NAMALWA (cell line): ENCODE measurements around the gene SNX5.

Source experiments
- DNase-seq: peaks from one replicate; pipeline ENCODE4 v3.0.0-alpha.2; 2015; ENCODE audit warnings: low spot score

Gene SNX5

DNA sequence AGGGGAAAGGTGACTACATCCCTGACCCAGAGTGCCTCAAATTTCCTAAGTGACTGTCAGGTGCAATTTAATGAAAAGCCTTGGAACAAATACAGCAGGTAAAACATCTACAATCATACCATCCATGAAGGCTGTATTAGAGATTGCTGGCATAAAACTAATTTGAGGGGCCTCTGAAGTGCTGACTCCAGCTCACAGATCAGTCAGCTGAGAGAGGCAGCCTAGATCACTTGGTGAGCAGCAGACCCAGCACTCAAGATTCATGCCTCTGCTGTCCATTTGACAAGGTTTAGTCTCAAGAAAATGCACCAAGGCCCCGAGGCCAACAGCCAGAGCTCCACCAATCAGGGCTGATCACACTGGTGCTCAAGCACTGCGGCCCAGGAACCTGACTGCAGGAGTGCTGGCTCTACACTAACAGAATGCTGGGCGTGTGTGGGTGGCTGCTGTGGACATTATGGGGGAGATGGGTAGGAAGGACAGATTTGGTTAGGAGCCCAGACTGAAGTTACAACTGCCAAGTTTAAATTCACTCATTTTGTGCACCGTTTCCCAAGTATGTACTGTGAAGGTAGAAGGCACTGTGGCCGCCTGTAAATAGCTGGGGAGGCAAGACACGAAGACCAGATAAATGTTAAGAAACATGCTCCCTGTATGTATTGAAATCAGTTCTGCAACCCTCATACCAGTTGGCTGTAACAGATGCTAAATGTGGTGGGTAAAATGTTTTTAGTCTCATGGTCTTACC, 28.2 kb downstream of the SNX5 start:
- peak; percentile 52 for DNase-seq

DNA sequence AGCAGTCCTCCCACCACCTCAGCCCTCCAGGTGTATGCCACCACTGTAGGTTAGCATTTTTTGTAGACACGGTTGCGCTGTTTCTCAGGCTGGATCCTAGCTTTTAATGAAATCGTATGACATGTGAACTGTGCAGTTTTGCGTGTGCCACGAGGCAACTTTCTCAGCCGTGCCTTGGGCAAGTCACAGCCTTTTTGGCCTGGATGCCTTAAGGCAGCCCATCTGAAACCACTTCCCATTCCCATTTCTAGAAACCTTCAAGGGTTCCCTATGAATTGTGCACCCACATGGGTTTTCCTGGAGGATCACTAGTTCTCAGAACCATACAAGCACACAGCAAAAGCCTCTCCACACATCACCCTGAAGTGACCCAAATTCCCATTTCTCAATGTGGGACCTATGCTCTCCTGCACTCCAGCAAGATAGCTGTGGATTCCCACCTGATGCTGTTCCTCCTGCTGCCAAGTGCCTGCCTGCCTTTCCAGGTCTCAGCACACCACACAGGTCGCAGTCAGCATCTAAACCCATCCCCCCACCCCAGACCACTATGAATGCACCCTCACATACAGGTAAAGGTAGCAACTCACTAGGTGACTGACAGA, 28.9 kb downstream of the SNX5 start:
- peak; percentile 50 for DNase-seq

DNA sequence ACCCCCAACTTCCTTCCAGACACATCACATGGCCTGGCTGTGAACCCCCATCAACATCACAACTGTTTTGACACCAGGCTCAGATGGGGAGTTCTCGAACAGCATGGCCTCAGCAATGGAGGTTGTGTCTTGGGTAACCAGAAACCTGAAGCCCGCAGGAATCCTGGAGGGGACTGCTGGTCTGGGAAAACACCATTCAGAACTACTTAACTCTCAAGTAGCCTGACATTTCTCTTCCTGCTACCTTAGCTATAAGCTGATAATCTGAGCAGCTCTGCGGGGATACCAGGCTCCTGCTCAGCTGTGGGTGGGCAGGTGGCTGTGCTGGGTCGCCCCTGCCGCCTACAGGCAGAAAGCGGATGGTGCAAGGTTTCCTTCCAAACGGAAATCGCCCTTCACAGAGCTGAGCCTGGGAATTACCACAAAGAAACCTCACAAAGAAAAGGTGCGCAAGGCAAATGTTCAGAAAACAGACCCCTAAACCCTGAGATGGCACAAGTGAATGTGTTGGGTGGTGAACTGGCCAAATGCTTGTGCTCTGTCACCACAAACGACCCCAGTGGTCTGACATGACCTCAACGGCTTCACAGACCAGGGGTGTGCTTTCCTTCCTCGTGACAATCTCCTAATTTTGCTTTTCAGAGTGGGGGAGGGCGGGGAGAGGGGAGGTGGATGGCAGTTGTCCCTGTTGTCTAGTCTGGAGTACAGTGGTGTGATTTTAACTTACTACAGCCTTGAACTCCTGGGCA, 29.5 kb downstream of the SNX5 start:
- DNase-seq: peak; percentile 83

DNA sequence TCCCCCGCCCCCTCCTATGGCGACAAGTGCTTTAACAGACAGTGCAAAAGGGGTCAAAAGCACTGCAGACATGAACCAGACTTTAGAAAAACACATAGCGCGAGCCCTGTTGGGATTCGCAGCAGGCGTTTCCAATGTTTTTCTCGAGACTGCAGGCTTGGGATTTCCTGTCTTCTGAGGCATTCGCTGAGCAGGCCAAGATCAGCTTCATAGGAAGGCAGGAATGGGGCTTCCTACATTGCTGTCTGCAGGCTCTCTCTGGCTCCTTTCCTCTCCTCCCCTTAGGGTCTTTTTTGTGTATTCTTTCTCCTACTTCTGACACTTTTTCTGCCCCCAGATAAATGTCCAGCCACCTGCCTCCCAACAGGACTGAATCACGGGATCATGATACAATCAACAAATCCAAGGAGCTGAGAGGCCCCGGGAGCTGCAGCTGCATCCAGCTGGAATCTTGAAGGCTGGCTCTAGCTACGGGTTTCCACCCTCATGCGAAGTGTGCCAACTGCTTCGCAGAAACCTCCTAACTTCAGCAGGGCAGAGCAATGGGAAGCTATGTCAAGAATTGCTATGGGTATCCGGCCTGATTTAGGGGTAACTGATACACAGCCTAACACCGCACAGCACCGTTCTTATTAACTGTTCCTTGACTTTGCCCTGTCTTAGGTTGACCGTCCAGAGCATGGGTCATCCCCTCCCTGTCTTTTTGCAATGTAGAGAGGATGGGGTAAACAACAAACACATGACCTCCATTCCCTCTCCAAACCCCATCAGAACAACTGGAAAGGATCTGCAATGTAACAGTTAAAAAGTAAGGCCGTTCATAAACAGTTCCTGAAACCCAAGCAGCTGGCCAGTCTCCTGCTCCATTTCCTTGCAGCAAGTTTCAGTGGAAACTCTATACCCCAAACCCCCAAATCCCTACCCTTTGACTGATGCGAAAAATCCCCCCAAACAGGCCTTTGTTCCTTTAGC, 31.5 kb downstream of the SNX5 start:
- no peak for DNase-seq

DNA sequence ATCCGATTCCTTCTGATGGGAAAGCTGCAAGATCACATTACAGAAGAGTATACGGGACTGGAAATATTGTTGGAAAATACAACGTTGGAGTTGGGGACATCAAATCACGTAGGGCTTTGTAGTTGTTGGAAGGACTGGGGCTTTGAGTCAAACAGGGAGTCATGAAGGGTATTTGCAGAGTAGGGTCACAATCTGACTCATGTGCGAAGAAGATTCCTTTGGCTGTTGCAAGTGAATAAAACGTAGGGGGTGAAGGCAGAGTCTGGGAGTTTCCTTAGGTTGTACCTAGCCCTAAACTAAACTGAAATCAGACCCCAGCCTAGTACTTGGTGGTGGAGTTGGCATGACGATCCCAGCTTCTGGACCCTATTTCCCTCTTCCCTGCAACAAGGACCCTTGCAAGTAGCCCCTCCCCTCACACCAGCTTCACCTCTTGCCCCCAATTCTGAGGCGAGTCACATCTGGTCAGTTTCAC, 32.3 kb downstream of the SNX5 start:
- DNase-seq: no peak

DNA sequence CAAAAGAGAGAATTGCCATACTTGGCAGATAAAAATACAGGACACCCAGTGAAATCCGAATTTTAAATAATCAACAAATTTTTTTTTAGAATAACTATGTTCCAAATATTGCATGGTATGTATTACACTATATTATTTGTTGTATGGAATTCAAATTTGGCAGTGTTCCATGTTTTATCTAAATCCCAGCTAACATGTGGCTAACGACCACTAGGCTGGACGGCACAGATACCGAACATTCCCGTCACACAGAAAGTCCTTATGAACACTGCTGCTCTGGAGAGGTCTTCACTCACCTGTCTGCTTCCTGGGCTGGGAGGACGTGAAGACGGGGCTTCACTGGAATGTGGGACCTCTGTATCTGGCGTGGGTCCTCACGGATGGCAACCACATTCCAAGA, 32.8 kb downstream of the SNX5 start:
- DNase-seq: no peak

DNA sequence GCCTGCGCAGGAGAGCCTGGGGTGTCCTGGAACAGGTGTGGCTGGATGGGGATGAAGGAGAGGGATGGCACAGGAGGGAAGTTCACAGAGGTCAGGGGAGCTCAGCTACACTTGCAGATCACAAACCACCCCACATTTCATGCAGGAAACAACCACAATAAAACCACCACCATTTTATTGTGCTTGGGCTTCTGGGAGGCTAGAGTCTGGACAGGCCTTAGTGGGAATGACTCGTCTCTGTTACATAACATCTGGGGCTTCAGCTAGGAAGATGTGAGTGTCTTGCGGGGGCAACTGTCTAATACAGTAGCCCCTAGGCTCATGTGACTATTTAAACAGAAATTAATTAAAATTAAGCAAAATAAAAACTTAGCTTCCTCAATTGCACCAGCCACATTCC, 33.4 kb downstream of the SNX5 start:
- DNase-seq: no peak

DNA sequence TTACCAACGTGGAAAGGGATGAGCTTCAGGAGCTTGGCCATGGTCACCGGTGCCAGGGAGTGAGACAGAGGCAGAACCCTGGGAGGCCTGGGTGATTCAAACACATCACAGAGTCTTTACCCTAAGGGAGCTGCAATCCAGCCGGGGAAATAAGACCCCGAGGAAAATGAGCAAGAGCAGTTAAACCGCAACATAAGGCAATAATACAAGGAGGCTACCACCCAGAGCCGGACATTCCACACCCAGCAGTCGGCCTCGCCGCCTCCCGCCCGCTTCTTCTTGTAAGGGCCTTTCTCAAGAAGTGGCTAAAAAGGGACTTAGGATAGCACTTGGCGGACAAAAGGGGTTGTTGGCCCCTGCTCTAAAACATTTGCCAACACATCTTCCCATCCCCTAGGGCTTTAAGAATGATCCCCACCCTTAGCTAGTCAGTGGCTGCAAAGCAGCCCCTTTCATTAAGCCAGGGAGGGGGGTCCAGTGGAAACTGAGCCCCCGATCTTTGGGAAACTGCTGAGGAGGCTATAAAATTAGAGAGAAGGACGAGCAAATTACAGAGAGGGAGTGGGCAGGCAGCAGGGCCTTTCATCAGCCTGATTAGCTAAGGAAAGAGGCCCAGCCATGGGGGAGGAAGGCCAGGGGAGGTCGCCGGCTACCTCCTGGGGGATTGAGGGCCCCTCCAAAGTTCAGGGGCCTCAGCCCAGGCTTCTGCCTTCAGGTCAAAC, 34.3 kb downstream of the SNX5 start:
- no peak for DNase-seq

DNA sequence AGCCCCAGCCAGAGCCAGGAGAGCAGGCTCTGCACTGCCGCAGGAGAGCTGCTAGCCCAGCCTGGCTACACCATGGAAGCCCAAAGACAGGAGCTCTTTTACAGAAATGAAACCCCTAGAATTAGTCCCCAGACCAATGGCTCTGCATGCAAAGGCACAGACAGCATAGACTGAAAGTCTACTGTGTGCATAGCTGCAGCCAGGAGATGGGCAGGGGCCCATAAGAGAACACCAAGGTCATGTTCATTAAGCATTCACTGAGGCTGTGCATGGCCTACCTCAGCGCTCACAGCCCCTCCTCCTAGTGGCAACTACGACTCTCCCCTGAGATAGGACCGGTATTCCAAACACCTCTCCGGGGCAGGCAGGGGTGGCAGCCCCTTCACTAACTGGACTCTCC, 34.9 kb downstream of the SNX5 start:
- DNase-seq: no peak

DNA sequence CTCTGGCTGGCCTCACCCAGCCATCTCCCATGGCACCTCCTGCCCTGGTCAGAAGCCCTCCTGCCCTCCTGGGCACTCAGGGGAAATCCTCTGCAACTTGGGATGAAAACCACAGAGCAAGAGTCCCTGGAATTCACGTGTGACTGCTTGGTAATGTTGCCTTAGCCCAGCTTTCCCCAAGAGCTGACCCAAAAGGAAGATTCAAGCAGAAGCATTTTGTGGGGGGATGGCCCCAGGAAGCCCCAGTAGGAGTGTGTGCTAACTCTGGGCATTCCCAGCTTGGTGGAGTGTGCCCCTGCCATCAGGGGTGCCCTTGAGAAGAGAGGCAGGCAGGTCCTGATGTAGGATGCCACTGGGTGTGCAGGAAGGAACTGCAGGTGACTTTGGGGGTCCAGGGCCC, 35.5 kb downstream of the SNX5 start:
- DNase-seq: no peak

DNA sequence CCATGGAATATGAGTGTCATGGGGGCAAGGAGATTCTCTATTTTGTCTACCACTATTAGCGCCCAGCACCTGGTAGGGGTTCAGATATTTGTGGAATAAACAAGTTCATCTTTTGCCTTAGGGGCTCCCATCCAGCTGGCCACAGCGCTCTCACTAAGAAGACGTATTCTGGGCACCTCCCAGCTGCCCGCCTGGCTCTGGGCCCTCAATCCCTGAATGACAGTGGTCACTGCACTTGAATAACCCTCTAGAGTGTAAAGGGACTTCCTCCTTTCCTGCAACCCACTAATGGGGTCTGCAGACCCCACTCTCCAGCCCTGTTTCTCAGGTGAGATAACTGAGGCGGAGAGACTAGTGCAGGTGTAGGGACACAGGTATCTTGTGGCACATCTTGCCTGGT, 36.2 kb downstream of the SNX5 start:
- no peak for DNase-seq

DNA sequence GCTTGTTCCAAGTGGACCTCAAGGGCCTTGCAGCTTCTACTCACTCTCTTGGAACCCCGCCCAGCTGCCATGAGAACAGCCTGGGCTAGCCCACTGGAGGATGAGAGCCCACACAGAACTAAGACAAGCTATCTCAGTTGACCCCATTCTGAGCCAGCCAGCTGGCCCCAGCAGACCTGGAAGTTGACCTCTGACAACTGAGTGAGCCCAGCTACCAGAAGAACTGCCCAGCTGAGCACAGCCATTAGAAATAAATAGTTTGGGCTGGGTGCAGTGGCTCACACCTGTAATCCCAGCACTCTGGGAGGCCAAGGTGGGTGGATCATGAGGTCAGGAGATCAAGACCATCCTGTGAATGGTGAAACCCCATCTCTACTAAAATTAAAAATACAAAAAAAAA, 37.1 kb downstream of the SNX5 start:
- DNase-seq: no peak

DNA sequence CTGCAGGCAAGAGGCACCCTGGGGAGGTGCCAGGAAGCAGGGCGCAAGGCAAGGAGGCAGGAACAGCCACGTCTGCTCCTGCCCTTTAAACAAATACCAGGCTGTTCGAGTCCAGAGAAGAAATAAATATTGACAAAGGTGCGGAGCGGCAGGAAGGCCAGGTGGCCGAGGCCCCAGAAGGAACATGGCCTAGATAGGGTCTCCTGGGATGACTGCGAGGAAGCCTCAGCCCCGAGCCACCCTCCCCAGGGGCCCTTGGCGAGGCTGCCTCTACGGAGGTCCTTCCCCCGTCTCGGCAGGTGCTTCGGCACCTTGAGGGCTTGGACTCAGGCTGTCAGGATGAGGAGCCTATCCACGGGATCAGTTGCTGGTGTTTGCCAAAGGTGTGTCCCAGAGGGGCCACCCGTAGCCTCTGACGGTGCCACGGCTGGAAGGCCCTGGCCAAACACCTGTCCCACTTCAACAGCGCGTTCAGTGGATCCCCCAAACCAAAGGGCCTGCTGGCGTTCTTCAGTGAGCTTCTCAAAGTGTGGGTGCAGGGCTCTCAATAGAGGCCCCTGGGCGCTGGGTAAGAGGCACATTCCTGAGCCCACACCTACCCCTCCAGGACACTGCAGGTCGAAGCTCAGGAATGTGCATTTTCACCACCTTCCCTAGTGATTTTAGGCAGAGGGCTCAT, 39.8 kb downstream of the SNX5 start:
- DNase-seq: no peak

DNA sequence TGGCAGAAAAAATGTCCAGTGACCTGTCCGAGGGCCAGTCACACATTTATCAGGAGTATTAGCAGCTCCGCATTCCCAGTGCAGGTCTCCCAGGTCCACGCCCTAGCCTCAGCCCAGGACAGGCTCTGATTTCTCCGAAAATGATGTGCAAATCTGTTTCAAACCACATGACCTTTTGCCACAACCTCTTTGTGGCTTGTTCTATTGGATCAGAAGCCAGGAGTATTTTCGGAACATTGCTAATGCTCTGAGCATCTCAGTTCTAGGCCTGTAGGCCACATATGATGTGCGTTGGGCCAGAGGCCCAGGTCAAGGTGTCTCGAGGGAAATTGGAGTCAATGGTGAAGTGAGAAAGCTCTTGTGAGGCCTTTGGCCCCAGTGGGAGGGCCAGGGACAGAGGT, 40.4 kb downstream of the SNX5 start:
- no peak for DNase-seq

DNA sequence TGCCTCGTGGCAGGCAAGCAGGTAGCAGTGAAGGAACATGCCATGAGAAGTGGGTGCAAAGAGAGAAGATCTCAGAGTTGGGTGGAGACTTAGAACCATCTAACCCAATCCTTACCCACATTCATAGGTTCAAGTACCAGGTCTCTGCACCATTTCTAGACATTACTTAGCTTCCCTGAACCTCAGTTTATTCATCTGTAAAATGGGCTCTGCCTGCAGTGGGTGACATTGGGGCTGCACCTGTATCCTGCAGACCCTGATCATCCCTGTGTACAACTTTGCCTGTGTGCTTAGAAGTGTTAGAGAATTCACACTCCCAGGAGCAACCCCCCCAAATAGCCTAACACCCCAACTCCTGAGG, 42.7 kb downstream of the SNX5 start:
- no peak for DNase-seq

DNA sequence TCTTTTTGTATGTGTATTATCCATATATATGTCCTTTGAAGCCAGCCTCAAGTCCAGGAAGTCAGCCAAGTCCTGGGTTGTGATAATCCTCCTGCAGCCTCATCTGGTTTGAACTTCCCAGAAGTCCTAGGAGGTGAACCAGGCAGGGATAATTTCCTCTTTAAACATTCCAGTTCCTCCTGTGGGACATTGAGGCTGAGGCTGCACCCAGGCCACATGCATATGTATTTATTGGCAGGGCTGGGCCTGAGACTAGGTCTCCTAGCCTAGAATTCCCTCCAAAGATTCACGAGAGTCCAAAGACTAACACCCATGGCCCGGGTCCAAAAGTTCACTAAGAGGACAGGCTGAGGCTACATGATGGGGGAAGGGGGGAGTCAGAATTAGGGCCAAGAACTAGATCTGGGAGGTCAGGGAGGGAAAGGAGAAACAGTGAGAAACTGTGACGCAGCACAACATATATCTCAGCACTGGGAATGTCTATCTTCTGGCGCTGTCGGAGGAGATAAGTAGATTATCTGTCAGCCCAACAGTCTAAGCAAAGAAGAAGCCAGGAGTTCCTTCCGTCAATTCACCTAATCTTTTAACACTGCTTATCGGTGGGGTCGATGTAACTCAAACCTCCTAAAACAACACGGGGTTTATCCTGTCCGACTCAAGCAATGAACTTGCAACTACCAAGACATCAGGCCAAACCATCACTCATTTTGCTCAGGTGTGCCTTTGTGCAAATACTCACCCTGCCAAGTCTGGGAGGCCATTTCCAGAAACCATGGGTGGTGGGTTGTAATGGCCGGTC, 43.3 kb downstream of the SNX5 start:
- DNase-seq: no peak

DNA sequence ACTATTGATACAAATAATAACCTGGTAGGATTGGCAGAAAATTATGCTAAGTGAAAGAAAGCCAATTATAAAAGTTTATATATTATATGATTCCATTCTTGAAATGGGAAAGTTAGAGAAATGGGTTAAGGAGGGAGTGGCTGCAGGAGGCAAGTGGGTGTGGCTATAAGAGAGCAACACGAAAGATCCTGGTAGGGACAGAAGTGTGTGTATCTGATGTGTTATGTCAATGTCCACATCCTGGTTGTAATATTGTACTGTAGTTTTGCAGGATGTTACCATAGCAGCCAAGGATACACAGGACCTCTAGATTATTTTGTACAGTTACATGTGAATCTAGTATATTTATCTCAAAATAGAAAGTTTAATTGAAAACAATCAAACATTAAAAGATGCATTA, 46.8 kb downstream of the SNX5 start:
- DNase-seq: no peak

DNA sequence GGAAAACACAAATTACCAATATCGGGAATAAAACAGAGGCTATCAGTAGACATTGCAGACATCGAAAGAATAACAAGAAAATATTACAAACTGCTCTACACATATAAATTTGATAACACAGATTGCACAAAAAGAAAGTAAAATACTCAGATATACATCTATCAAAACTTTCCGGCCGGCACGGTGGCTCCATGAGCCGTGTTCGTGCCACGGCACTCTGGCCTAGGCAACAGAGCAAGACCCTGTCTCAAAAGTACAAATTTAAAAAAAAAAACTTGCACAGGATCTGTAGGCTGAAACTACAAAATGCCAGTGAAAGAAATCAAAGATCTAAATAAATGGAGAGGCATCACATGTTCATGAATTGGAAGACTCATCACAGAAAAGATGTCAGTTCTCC, 49.4 kb downstream of the SNX5 start:
- no peak for DNase-seq

DNA sequence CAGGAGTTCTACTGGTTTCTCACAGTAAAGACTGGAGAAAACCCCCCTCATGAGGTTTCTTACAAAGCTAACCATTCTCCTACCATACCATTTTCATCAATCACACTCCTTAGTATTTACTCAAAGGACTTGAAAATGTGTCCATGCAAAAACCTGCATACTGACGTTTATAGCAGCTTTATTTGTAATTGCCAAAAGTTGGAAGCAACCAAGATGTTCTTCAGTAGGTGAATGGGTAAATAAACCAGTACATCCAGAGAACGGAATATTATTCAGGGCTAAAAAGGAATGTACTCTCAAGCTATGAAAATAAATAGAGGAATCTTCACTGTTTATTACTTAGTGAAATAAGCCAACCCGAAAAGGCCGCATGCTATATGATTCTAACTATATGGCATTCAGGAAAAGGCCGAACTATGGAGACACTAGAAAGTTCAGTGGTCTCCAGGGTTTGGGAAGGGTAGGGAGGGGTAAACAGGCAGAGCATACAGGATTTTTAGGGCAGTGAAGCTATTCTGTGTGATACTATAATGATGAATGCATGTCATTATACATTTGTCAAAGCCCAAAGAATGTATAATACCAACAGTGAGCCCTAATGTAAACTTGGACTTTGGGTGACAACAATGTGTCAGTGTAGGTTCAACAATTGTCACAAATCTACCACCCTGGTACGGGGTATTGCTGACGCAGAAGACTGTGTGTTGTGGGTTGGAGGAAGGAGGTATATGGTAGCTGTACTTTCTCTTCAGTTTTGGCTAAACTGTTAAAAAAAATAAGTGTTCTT, 50.6 kb downstream of the SNX5 start:
- no peak for DNase-seq
